Esophagus squamous epithelium (tissue), 5 donors: Measurements from ENCODE around the gene CROCC2. TPM values are rescaled to one million over a fixed set of nuclear protein-coding genes. Genes with fewer than 3 reads are reported as not detected.

Experiments used
- DNase-seq: peaks from one replicate; lab custom pipeline; 2025; lab: John Stamatoyannopoulos, UW
- H3K27ac ChIP-seq, 4 donors: fragments of 200-600 bp; sonication (generic); one replicate each; pipeline ENCODE4 v1.5.1; 2016 to 2019; ENCODE audit warnings: mild to moderate bottlenecking in 1 of 4
- H3K27me3 ChIP-seq, 4 donors: fragments of 200-600 bp; sonication (generic); 1 replicate in 3 of 4; 2 replicates in 1 of 4; pipeline versions ENCODE4 v1.5.1 to v1.6.0; 2017 to 2021; ENCODE audit warnings: antibody characterized with exemption in 1 of 4
- H3K36me3 ChIP-seq, 3 donors: fragments of 200-600 bp; sonication (generic); one replicate each; pipeline ENCODE4 v1.5.1; 2016 to 2019
- H3K4me1 ChIP-seq, 3 donors: fragments of 200-600 bp; sonication (generic); one replicate each; pipeline ENCODE4 v1.5.1; 2017 to 2019
- H3K4me3 ChIP-seq, 4 donors: fragments of 200-600 bp; sonication (generic); 1 replicate in 3 of 4; 2 replicates in 1 of 4; pipeline ENCODE4 v1.5.1; 2016 to 2019; ENCODE audit warnings: mild to moderate bottlenecking in 2 of 4, moderate library complexity in 1 of 4
- H3K9me3 ChIP-seq, 3 donors: fragments of 200-600 bp; sonication (generic); one replicate each; pipeline ENCODE4 v1.5.1; 2016 to 2019
- CTCF ChIP-seq, 6 experiments: fragments of 450-650 bp in 4 of 6; fragments of 200-600 bp in 2 of 6; sonication (generic) in 2 of 6; IDR thresholded peaks; one replicate each; pipeline ENCODE4 v1.5.1; 2016 to 2019; ENCODE audit warnings: antibody characterized with exemption in 6 of 6, mild to moderate bottlenecking in 4 of 6, moderate library complexity in 4 of 6
- POLR2A ChIP-seq, 4 donors: fragments of 450-650 bp; IDR thresholded peaks; one replicate each; pipeline ENCODE4 v1.6.1; 2017; ENCODE audit warnings: antibody characterized with exemption in 4 of 4, mild to moderate bottlenecking in 4 of 4, moderate library complexity in 3 of 4
- WGBS, 2 donors: methylation state at CpG; one replicate each; pipeline ENCODE4 v1.1.5; 2018; 5-methylcytosine and 5-hydroxymethylcytosine counted together
- intact Hi-C: fragments of 100-400 bp; cut with DNase I; formaldehyde crosslinking; loops from one replicate; pipeline ENCODE4 v1.15.0; 2022
- total RNA-seq, 4 donors: library from RNA; depleted of rRNA; stranded (reverse); fragments of >200 nt; gene quantifications; one replicate each; pipeline ENCODE4 v1.1.0, GENCODE V29; 2016
- donor health status: DM: yes; HTN: yes; CAD: no.

Gene CROCC2
- total RNA-seq, 4 donors from 2014 or later, result not detected

DNA sequence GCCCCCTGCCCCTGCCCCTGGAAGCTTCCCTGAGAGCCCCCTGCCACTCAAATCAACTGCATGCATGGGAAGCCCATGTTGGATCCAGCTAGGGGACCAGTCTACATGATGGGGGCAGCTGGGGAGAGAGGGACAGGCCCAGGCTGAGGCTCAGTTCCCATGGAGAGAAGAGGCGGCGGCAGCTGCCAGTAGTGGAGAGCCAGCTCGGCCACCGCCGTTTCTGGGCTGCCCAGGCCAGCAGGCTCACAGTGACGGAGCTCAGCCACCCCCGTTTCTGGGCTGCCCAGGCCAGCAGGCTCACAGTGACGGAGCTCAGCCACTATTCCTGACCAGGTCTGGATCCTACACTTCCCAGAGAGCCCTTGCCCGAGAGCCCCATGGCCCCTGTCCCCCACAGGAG is 13.8 kb upstream of the CROCC2 start:
- WGBS, 2 donors, result 72 to 96% methylated on average over 4 of the region's 9 CpGs
- H3K36me3 ChIP-seq, result peaks cover 0 to 42% (median 4%) of the 10 kb centered on the region in 3 donors
- H3K4me3 ChIP-seq, result peak overlapping the region in 3 of 4 donors; percentile 39 to 57 (median 53)
- intact Hi-C loops, result no loop called here
- no peaks in the 10 kb centered on the region for H3K9me3 ChIP-seq
- TF ChIP-seq CTCF (IDR thresholded peaks at IDR 0.05) (no peak), POLR2A (IDR thresholded peaks at IDR 0.05) (no peak)
- peaks cover 19 to 81% (median 20%) of the 10 kb centered on the region in 3 donors for H3K4me1 ChIP-seq
- H3K27ac ChIP-seq, result peak overlapping the region in 3 of 4 donors; percentile 92
- H3K27me3 ChIP-seq, result peaks cover 0 to 3% (median 0%) of the 10 kb centered on the region in 4 donors
- no peak for DNase-seq

GRCh38 chr2:240892925-240893324 is 13.2 kb upstream of the CROCC2 start:
- WGBS, 2 donors, result 43 to 50% methylated on average over 2 to 4 of the region's 12 CpGs
- Histone ChIP-seq H3K27me3 (peaks cover 0 to 3% (median 0%) of the 10 kb centered on the region in 4 donors), H3K36me3 (peaks cover 0 to 36% (median 4%) of the 10 kb centered on the region in 3 donors), H3K27ac (peak overlapping the region in 3 of 4 donors; percentile 92), H3K4me1 (peaks cover 24 to 86% (median 25%) of the 10 kb centered on the region in 3 donors), H3K4me3 (peak overlapping the region; percentile 39 to 57 (median 48)), H3K9me3 (no peaks in the 10 kb centered on the region)
- no peak for TF ChIP-seq POLR2A (IDR thresholded peaks at IDR 0.05)
- TF ChIP-seq CTCF (IDR thresholded peaks at IDR 0.05), result no peak
- intact Hi-C loops, result no loop called here
- DNase-seq, result no peak

DNA sequence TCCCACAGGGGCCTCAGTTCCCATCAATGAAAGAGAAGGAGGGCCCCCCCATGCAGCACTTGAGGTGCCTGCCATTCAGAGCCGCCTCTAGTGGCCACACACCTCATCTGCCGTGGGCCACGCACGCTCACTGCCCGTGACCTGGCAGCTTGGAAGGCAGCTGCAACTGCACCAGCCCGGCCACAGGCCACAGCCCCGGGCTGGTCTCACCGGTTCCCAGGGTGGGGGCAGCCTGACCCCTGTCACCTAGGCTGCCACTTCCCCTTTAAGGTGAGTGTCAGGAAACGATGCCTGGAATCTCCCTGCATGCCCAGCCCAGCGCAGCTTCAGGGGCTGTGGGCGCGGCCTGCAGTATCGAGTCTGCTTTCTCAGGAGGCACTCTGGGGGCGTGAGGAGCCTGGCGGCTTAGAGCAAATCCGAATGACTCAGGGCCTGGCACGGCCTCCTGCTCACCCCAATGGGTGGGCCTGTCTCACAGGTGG is 12.7 kb upstream of the CROCC2 start:
- Histone ChIP-seq H3K4me1 (peaks cover 29 to 91% (median 29%) of the 10 kb centered on the region in 3 donors), H3K4me3 (peak overlapping the region; percentile 39 to 57 (median 48)), H3K27ac (peak overlapping the region; percentile 36 to 92 (median 92)), H3K9me3 (no peaks in the 10 kb centered on the region), H3K27me3 (peaks cover 0 to 3% (median 0%) of the 10 kb centered on the region in 4 donors), H3K36me3 (peaks cover 0 to 31% (median 4%) of the 10 kb centered on the region in 3 donors)
- intact Hi-C loops, result no loop called here
- WGBS, 2 donors, result no CpG with 5 or more reads among the region's 17 CpGs
- no peak for DNase-seq
- TF ChIP-seq POLR2A (IDR thresholded peaks at IDR 0.05), result peak in 1 of 4 donors; percentile 6
- TF ChIP-seq CTCF (IDR thresholded peaks at IDR 0.05), result peak in 2 of 6 experiments; percentile 14 to 60

- DNase-seq, result no peak
- H3K9me3 ChIP-seq, result no peaks in the 10 kb centered on the region
- intact Hi-C loops, result no loop called here
- WGBS, 2 donors, result 44 to 50% methylated on average over 1 to 5 of the region's 9 CpGs
- TF ChIP-seq POLR2A (IDR thresholded peaks at IDR 0.05) (no peak), CTCF (IDR thresholded peaks at IDR 0.05) (no peak)
- H3K36me3 ChIP-seq, result peaks cover 0 to 25% (median 4%) of the 10 kb centered on the region in 3 donors
- H3K4me3 ChIP-seq, result peak overlapping the region; percentile 39 to 57 (median 48)
- peak overlapping the region; percentile 36 to 92 (median 92) for H3K27ac ChIP-seq
- peaks cover 0 to 3% (median 0%) of the 10 kb centered on the region in 4 donors for H3K27me3 ChIP-seq
- H3K4me1 ChIP-seq, result peaks cover 33 to 96% (median 35%) of the 10 kb centered on the region in 3 donors
Observed at GRCh38 chr2:240894006-240894405, 12.1 kb upstream of the CROCC2 start.

GRCh38 chr2:240894836-240895558 is 11.1 kb upstream of the CROCC2 start:
- TF ChIP-seq CTCF (IDR thresholded peaks at IDR 0.05) (no peak), POLR2A (IDR thresholded peaks at IDR 0.05) (no peak)
- no peaks in the 10 kb centered on the region for H3K9me3 ChIP-seq
- no peak for DNase-seq
- peaks cover 0 to 3% (median 0%) of the 10 kb centered on the region in 4 donors for H3K27me3 ChIP-seq
- H3K4me1 ChIP-seq, result peaks cover 30 to 95% (median 41%) of the 10 kb centered on the region in 3 donors
- peaks cover 0 to 15% (median 0%) of the 10 kb centered on the region in 3 donors for H3K36me3 ChIP-seq
- H3K27ac ChIP-seq, result peak overlapping the region; percentile 36 to 92 (median 92)
- WGBS, 2 donors, result 66 to 73% methylated on average over 5 to 17 of the region's 28 CpGs
- peak overlapping the region; percentile 39 to 57 (median 48) for H3K4me3 ChIP-seq
- intact Hi-C loops, result no loop called here
